Smooth muscle cell (in vitro differentiated cells): ENCODE measurements around the gene PRM3. TPM values are rescaled to one million over a fixed set of nuclear protein-coding genes. Genes with fewer than 3 reads are reported as not detected.
A peak's percentile ranks its signal among the peaks of the same experiment; 100 is the strongest.

Experiments used
- DNase-seq: peaks from one replicate; lab custom pipeline; 2025; ENCODE audit not compliant: unreplicated experiment; lab: John Stamatoyannopoulos, UW
- H2AFZ ChIP-seq: fragments of 200-600 bp; sonication (generic); 2 replicates; pipeline ENCODE4 v1.6.0; 2016; ENCODE audit warnings: antibody characterized with exemption, low read depth, mild to moderate bottlenecking
- H3F3A ChIP-seq: fragments of 200-600 bp; sonication (generic); 2 replicates; pipeline ENCODE4 v1.6.0; 2017; ENCODE audit warnings: antibody characterized with exemption, low read depth
- H3K27ac ChIP-seq: fragments of 200-600 bp; sonication (generic); 2 replicates; pipeline ENCODE4 v1.5.1; 2016; ENCODE audit warnings: low read depth, mild to moderate bottlenecking
- H3K27me3 ChIP-seq: fragments of 200-600 bp; sonication (generic); 2 replicates; pipeline ENCODE4 v1.6.1; 2016; ENCODE audit warnings: low read depth, mild to moderate bottlenecking
- H3K36me3 ChIP-seq: fragments of 200-600 bp; sonication (generic); 2 replicates; pipeline ENCODE4 v1.5.1; 2016; ENCODE audit warnings: low read depth
- H3K4me1 ChIP-seq: fragments of 200-600 bp; sonication (generic); 2 replicates; pipeline ENCODE4 v1.5.1; 2016; ENCODE audit warnings: low read depth
- H3K4me2 ChIP-seq: fragments of 200-600 bp; sonication (generic); 2 replicates; pipeline ENCODE4 v1.6.0; 2016; ENCODE audit warnings: mild to moderate bottlenecking
- H3K4me3 ChIP-seq: fragments of 200-600 bp; sonication (generic); 2 replicates; pipeline ENCODE4 v1.5.1; 2016; ENCODE audit warnings: mild to moderate bottlenecking
- H3K79me2 ChIP-seq: fragments of 200-600 bp; sonication (generic); 2 replicates; pipeline ENCODE4 v1.6.0; 2016; ENCODE audit warnings: low read depth, mild to moderate bottlenecking
- H3K9ac ChIP-seq: fragments of 200-600 bp; sonication (generic); 2 replicates; pipeline ENCODE4 v1.6.0; 2016; ENCODE audit warnings: low read depth
- H3K9me3 ChIP-seq: fragments of 200-600 bp; sonication (generic); replicated peaks from 2 replicates; pipeline ENCODE4 v1.5.1; 2016; ENCODE audit warnings: low read depth
- H4K20me1 ChIP-seq: fragments of 200-600 bp; sonication (generic); 2 replicates; pipeline ENCODE4 v1.6.0; 2016; ENCODE audit warnings: low read depth
- WGBS: methylation state at CpG from one replicate; pipeline ENCODE4 v1.1.7; 2016; ENCODE audit warnings: low lambda C conversion rate; 5-methylcytosine and 5-hydroxymethylcytosine counted together
- polyA plus RNA-seq: library from polyadenylated mRNA; unstranded; fragments of >200 nt; fragmentation: Nextera tagmentation; extraction: Ambion mirVana; gene quantifications from 2 replicates; pipeline ENCODE4 v1.2.1, GENCODE V29; 2016
- total RNA-seq: library from RNA; depleted of rRNA; stranded (reverse); fragments of >200 nt; gene quantifications from 2 replicates; pipeline ENCODE4 v1.2.3, GENCODE V29; 2014
- TF ChIP-seq, protein P1 (sequence below): fragments of 200-600 bp; sonication (generic); IDR thresholded peaks from 2 replicates; pipeline ENCODE4 v1.5.1; 2017; ENCODE audit warnings: borderline replicate concordance, mild to moderate bottlenecking, antibody characterized with exemption; ENCODE audit not compliant: insufficient read depth, poor library complexity, severe bottlenecking

Gene PRM3
- total and polyA plus RNA-seq, 2 experiments from 2014 or later = not detected

GRCh38 chr16:11253995-11254912 lies 19.2 kb downstream of the PRM3 start:
- peak overlapping the region; percentile 95 for H3K4me3 ChIP-seq
- H4K20me1 ChIP-seq = peaks cover 35% of the 10 kb centered on the region
- H3K4me2 ChIP-seq = peak overlapping the region; percentile 95
- no peak for DNase-seq
- H3F3A ChIP-seq = peaks cover 18% of the 10 kb centered on the region
- H3K79me2 ChIP-seq = peaks cover 19% of the 10 kb centered on the region
- H3K9ac ChIP-seq = no peak overlapping the region
- 30% methylated on average over 29 of the region's 29 CpGs for WGBS
- H3K27me3 ChIP-seq = no peaks in the 10 kb centered on the region
- H3K4me1 ChIP-seq = peaks cover 10% of the 10 kb centered on the region
- H3K27ac ChIP-seq = peak overlapping the region; percentile 49
- H3K36me3 ChIP-seq = no peaks in the 10 kb centered on the region
- no peak overlapping the region for H2AFZ ChIP-seq
- H3K9me3 ChIP-seq = no peaks in the 10 kb centered on the region
- TF ChIP-seq, protein P1, sequence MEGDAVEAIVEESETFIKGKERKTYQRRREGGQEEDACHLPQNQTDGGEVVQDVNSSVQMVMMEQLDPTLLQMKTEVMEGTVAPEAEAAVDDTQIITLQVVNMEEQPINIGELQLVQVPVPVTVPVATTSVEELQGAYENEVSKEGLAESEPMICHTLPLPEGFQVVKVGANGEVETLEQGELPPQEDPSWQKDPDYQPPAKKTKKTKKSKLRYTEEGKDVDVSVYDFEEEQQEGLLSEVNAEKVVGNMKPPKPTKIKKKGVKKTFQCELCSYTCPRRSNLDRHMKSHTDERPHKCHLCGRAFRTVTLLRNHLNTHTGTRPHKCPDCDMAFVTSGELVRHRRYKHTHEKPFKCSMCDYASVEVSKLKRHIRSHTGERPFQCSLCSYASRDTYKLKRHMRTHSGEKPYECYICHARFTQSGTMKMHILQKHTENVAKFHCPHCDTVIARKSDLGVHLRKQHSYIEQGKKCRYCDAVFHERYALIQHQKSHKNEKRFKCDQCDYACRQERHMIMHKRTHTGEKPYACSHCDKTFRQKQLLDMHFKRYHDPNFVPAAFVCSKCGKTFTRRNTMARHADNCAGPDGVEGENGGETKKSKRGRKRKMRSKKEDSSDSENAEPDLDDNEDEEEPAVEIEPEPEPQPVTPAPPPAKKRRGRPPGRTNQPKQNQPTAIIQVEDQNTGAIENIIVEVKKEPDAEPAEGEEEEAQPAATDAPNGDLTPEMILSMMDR = no peak

- Histone ChIP-seq H4K20me1 (peaks cover 35% of the 10 kb centered on the region), H3K36me3 (no peaks in the 10 kb centered on the region), H3K4me3 (peak overlapping the region; percentile 95), H3K79me2 (peaks cover 19% of the 10 kb centered on the region), H3K4me1 (peaks cover 10% of the 10 kb centered on the region), H3F3A (peaks cover 18% of the 10 kb centered on the region), H3K27me3 (no peaks in the 10 kb centered on the region), H3K9me3 (no peaks in the 10 kb centered on the region), H2AFZ (no peak overlapping the region), H3K9ac (no peak overlapping the region), H3K4me2 (peak overlapping the region; percentile 95), H3K27ac (peak overlapping the region; percentile 49)
- 52% methylated on average over 5 of the region's 5 CpGs for WGBS
- TF ChIP-seq, protein P1 = no peak
- DNase-seq = no peak
Observed at GRCh38 chr16:11253009-11253994, 20.1 kb downstream of the PRM3 start.

DNA sequence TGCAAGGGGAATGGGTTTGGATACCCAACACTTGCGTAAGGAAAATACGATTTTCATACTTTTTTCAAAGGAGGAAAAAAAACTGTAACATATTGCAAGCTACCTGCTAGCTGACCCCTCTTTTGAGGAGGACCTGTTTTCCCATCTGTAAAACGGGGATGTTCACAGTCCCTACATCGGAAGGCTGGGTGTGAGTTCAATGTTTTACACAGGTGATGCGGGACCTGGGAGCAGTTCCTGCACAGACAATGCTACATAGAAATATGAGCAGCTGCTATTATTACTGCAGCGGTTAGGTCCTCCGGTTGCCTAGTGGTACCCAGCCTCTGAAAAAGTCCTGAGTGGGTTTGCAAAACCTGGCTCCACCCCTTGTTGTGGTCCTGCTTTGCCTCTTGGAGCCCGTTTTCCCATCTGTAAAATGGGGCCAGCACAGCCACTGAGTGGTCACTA lies 20.9 kb downstream of the PRM3 start:
- WGBS = 93% methylated on average over 8 of the region's 8 CpGs
- no peak overlapping the region for H3K27ac ChIP-seq

More for the DNA sequence above, 20.9 kb downstream of the PRM3 start:
- no peak for DNase-seq
- H3K79me2 ChIP-seq = peaks cover 19% of the 10 kb centered on the region
- peaks cover 35% of the 10 kb centered on the region for H4K20me1 ChIP-seq
- H3F3A ChIP-seq = peaks cover 18% of the 10 kb centered on the region
- TF ChIP-seq, protein P1 = no peak
- H3K4me3 ChIP-seq = no peak overlapping the region
- H3K9ac ChIP-seq = no peak overlapping the region
- H3K4me1 ChIP-seq = peaks cover 10% of the 10 kb centered on the region
- H2AFZ ChIP-seq = no peak overlapping the region
- peak overlapping the region; percentile 95 for H3K4me2 ChIP-seq
- H3K36me3 ChIP-seq = no peaks in the 10 kb centered on the region
- no peaks in the 10 kb centered on the region for H3K27me3 ChIP-seq
- H3K9me3 ChIP-seq = no peaks in the 10 kb centered on the region
